ENCODE measurements around the gene ZMYND8.

The ZMYND8 gene

DNA sequence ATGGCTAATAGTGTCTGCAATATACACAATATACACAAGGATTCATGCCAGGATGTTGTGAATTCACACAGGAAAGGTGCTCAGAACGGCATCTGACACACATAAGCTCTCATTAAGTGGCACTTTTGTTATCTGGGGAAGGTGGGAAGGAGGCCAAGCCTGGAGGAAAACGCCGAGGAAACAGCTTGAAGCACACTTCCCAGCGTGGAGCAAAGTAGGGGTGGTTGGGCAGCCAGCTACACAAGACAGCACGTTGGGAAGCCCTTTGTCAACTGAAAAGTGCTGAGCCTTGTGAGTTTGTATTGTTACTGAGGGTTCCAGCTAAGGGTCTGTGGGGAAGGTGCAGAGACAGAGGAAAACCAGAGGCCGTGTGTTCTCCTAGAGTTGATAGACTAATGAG lies 181.0 kb downstream of the ZMYND8 start:
- no peak for FAIRE-seq
- TF ChIP-seq POLR2A (IDR thresholded peaks at IDR 0.05; ENCODE audit: low read depth, low read length), result no peak
- DNase-seq (ENCODE audit: insufficient read length, low spot score), result no peak

DNA sequence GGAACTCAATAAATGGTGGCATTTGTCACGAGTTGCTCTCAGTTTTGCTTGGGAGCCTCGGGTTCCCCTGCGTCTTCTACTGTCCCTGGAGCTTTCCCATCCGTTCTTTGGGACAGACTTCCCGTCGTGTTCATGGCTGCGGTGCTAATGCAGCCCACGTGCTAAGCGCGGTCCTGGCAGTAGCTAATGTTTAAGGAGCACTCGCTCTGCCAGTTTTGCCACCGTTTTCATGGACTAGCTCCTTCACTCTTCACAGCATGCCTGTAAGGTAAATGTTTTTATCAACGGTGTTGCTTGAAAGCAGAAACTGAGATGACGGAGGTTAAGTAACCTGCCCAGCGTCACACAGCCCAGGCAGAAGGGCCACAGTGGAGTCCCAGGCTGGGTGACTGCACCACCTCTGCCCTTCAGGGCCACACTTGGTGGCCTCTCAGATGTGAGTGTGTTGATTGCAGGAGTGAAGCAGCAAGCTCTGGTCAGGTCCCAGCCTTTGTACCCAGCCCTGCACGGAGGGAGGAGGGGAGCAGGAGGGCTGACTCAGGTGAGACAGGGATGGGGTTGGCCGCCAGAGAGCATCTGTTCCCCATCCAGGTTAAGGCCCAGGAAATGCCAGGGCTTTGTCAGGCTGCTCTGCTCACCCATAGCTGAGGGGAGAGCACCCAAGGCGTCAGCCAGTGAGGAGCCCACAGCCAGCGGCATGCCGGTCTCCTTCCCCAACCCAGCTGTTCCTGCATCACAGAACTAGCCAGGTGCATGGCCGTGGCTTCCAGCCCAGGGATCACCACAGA lies 181.8 kb downstream of the ZMYND8 start:
- FAIRE-seq (no peak), DNase-seq (ENCODE audit: insufficient read length, low spot score) (no peak)
- TF ChIP-seq POLR2A (IDR thresholded peaks at IDR 0.05; ENCODE audit: low read depth, low read length), result no peak

DNA sequence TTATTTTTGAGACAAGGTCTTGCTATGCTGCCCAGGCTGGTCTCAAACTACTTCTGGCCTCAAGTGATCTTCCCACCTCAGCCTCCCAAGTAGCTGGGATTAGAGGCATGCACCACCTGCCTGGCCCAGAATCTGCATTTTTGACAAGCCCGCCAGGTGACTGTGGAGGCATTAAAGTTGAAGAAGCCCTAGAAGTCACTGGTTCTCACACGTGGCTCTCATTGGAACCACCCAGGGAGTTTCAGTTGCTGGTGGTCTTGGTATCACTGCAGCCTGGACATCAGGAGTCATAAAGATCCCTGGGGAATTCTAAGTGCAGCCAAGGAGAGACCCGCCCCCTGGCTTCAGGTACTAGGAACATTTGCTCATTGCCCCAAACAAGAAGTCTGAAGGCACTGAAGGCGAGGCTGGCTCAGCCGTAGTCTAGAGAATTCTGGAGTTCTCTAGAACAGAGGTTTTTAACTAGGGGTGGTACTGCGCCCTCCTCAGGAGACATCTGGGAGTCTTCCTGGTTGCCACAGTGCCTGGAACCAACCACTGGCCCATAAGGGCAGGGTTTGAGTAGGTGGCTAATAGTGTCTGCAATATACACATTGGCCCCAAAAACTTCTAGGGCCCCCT lies 182.8 kb downstream of the ZMYND8 start:
- FAIRE-seq, result no peak

DNA sequence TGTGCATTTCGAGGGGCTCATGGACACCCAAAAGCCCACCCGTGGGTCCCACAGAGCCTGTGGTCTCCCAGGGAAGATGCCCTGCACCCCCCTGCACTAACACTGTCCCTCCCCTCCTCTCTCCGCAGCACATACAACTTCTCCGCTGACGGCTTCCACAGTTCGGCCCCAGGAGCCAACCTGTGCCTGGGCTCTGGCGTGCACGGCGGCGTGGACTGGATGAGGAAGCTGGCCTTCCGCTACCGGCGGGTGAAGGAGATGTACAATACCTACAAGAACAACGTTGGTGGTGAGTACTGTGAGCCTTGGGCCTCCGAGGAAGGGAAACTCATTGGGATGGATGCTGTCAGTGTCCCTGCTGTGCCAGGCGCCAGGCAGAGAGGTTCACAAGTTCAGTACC lies 183.9 kb downstream of the ZMYND8 start:
- no peak for TF ChIP-seq POLR2A (IDR thresholded peaks at IDR 0.05; ENCODE audit: low read depth, low read length)
- DNase-seq (ENCODE audit: insufficient read length, low spot score) (no peak), FAIRE-seq (no peak)

More for the DNA sequence above, 182.8 kb downstream of the ZMYND8 start:
- TF ChIP-seq POLR2A (IDR thresholded peaks at IDR 0.05; ENCODE audit: low read depth, low read length), result no peak
- DNase-seq (ENCODE audit: insufficient read length, low spot score), result no peak

DNA sequence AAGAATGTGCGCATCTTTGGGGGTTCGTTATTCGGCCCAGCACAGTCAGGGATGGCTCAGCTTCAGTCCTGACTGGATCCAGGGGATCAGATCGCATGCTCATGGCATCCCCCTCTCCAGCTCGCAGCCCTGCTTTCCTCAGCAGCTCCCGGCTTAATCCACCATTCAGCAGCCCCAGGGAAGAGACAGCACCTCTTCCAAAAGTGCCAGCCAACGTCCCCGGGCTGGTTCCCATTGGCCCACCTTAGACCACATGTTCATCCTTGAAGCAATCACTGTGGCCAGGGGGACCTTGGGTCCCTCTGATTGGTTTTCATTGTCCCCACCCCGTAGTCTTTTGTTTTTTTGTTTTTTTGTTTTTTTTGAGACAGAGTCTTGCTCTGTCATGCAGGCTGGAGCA lies 188.7 kb downstream of the ZMYND8 start:
- DNase-seq (ENCODE audit: insufficient read length, low spot score), result no peak
- no peak for TF ChIP-seq POLR2A (IDR thresholded peaks at IDR 0.05; ENCODE audit: low read depth, low read length)
- FAIRE-seq, result no peak

DNA sequence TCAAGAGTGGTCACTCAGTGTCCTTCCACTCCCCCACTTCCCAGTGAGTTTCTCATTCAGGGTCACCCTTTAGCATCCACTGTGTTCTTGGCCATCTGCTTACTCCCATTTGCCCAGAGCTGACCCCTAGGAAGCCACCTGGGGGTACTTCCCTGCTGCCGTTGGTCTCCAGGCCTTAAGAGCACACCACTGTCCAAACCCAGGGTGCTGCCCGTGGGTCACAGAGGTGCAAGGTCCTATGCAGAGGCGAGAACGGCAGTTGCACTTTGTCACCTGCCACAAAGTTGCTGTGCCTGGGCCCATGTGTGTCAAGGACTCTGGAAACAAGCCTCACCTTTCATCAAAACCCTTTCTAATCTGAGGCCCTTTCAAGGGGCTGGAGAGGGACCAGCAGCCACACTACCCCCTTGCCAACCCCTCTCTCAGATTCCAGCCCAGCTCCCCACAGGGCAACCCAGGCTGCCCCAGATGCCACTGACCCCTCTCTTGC lies 191.1 kb downstream of the ZMYND8 start:
- FAIRE-seq (no peak), DNase-seq (ENCODE audit: insufficient read length, low spot score) (no peak)
- TF ChIP-seq POLR2A (IDR thresholded peaks at IDR 0.05; ENCODE audit: low read depth, low read length), result no peak

DNA sequence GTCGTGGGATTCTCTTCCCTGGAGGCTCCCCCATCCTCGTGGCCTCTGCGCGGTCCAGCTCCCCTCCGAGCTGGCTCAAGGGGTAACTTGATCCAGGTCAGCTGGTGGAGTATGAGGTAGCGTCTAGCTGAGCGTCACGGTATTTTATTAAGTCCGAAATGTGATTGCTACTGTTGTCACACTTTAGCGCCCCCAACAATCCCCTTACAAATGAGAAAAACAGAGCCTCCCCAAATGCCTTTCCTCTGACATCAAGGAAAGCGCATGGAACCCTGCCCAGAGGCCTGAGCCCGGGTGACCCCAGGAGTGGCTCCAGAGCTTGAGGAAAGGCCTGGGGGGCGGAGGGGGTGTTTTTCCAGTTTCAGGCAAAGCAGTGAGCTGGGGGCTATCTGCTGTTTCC lies 192.4 kb downstream of the ZMYND8 start:
- no peak for TF ChIP-seq POLR2A (IDR thresholded peaks at IDR 0.05; ENCODE audit: low read depth, low read length)
- FAIRE-seq (no peak), DNase-seq (ENCODE audit: insufficient read length, low spot score) (no peak)

DNA sequence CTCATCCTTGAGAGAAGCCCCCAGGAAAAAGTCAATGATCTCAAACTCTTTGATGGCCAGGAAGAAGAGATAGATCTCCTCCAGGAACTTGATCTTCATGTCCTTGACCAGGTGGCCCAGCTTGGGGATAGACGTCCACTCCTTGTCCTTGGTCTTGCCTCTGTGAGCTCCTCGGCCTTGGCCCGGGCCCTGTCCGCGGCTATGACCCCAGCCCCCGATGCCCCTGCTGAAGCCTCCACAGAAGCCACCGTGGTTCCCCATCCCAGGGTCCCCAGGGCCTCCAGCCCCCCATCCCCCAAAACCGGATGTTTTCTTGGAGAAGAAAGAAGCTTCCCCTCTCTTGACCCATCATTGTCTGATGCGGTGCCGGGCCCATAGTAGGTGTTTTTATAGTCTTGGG lies 195.1 kb downstream of the ZMYND8 start:
- FAIRE-seq (no peak), DNase-seq (ENCODE audit: insufficient read length, low spot score) (no peak)
- TF ChIP-seq POLR2A (IDR thresholded peaks at IDR 0.05; ENCODE audit: low read depth, low read length), result no peak

DNA sequence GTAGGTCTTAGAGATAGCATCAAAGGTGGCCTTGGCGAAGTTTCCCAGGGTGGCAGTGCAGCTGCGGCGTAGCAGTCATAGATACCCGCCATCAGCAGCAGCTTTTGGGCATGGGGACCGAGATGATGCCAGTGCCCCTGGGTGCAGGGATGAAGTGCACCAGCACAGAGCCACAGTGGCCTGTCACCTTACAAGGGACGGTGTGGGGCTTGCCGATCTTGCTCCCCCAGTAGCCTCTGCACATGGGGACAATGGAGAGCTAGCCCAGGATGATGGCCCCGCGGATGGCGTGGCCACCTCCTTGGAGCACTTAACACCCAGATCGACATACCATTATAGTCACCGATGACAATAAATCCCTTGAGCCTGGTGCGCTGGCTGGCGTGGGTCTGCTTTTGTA lies 195.5 kb downstream of the ZMYND8 start:
- no peak for FAIRE-seq
- TF ChIP-seq POLR2A (IDR thresholded peaks at IDR 0.05; ENCODE audit: low read depth, low read length), result no peak
- DNase-seq (ENCODE audit: insufficient read length, low spot score), result no peak

DNA sequence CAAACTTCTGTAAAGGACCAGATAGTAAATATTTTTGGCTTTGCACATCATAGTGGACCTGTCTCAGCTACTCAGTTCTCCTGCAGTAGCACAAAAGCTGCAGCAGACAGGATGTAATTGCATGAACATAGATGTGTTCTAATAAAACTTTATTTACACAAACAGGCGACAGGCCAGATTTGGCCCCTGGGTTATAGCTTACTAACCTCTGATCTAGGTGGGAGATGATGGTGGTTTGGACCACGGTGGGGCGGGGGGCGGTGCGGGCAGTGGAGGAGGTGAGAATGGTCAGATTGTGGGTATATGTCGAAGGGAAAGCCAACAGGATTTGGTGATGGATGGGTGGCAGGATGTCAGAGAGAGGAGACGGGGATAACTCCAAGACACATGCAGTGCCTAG lies 196.3 kb downstream of the ZMYND8 start:
- DNase-seq (ENCODE audit: insufficient read length, low spot score), result no peak
- no peak for FAIRE-seq
- TF ChIP-seq POLR2A (IDR thresholded peaks at IDR 0.05; ENCODE audit: low read depth, low read length), result no peak

Data from H54 (cell line).